GM21515 (cell line): ENCODE results near the gene CD46.

ENCODE experiments used
- ATAC-seq: cut with Tn5 transposase; IDR thresholded peaks from one replicate; pipeline ENCODE4 v1.9.1; 2021; ENCODE audit not compliant: unreplicated experiment

The CD46 gene

GRCh38 chr1:207793327-207793726 lies 41.5 kb downstream of the CD46 start:
- no peak for ATAC-seq

- ATAC-seq: no peak
These were observed 43.0 kb downstream of the CD46 start for GRCh38 chr1:207794861-207795260.

- peak; percentile 70 for ATAC-seq
These were observed 45.5 kb downstream of the CD46 start for GRCh38 chr1:207797229-207797973.

GRCh38 chr1:207798847-207799246 lies 47.0 kb downstream of the CD46 start:
- no peak for ATAC-seq

GRCh38 chr1:207799989-207800648 lies 48.3 kb downstream of the CD46 start:
- no peak for ATAC-seq

- no peak for ATAC-seq
These were observed 50.0 kb downstream of the CD46 start for GRCh38 chr1:207801819-207802218.

GRCh38 chr1:207803678-207804077 lies 51.8 kb downstream of the CD46 start:
- no peak for ATAC-seq

GRCh38 chr1:207804721-207805468 lies 53.0 kb downstream of the CD46 start:
- ATAC-seq: no peak

- no peak for ATAC-seq
These were observed 54.1 kb downstream of the CD46 start for GRCh38 chr1:207805841-207806421.

GRCh38 chr1:207806531-207807325 lies 54.9 kb downstream of the CD46 start:
- peak; percentile 40 for ATAC-seq

GRCh38 chr1:207807326-207807689 lies 55.5 kb downstream of the CD46 start:
- peak; percentile 30 for ATAC-seq

- no peak for ATAC-seq
These were observed 56.0 kb downstream of the CD46 start for GRCh38 chr1:207807690-207808321.

- ATAC-seq: no peak
These were observed 56.5 kb downstream of the CD46 start for GRCh38 chr1:207808322-207808705.

GRCh38 chr1:207808911-207809555 lies 57.2 kb downstream of the CD46 start:
- ATAC-seq: no peak

GRCh38 chr1:207810173-207810572 lies 58.3 kb downstream of the CD46 start:
- ATAC-seq: no peak

GRCh38 chr1:207810606-207811295 lies 58.9 kb downstream of the CD46 start:
- ATAC-seq: no peak

- ATAC-seq: no peak
These were observed 59.5 kb downstream of the CD46 start for GRCh38 chr1:207811319-207811718.

- no peak for ATAC-seq
These were observed 60.3 kb downstream of the CD46 start for GRCh38 chr1:207811920-207812720.
